Measurements from ENCODE around the gene CELSR1.

The CELSR1 gene

GRCh38 chr22:46500201-46500600 is 37.2 kb downstream of the CELSR1 start:
- in situ Hi-C loops (cut with MboI; ENCODE audit: low pct_unique_long_range_greater_than_20kb, low sequenced_read_pairs, unreplicated experiment) = no loop called here
- DNase-seq (ENCODE audit: low spot score) = no peak
- no peak for TF ChIP-seq CTCF (IDR thresholded peaks at IDR 0.05; ENCODE audit: extremely low read depth, insufficient read depth, missing control alignments)

GRCh38 chr22:46499805-46500189 is 37.6 kb downstream of the CELSR1 start:
- in situ Hi-C loops (cut with MboI; ENCODE audit: low pct_unique_long_range_greater_than_20kb, low sequenced_read_pairs, unreplicated experiment) = no loop called here
- TF ChIP-seq CTCF (IDR thresholded peaks at IDR 0.05; ENCODE audit: extremely low read depth, insufficient read depth, missing control alignments) = no peak
- DNase-seq (ENCODE audit: low spot score) = no peak

- in situ Hi-C loops (cut with MboI; ENCODE audit: low pct_unique_long_range_greater_than_20kb, low sequenced_read_pairs, unreplicated experiment) = no loop called here
- DNase-seq (ENCODE audit: low spot score) = no peak
- no peak for TF ChIP-seq CTCF (IDR thresholded peaks at IDR 0.05; ENCODE audit: extremely low read depth, insufficient read depth, missing control alignments)
Measured at GRCh38 chr22:46491946-46492345, 45.5 kb downstream of the CELSR1 start.

DNA sequence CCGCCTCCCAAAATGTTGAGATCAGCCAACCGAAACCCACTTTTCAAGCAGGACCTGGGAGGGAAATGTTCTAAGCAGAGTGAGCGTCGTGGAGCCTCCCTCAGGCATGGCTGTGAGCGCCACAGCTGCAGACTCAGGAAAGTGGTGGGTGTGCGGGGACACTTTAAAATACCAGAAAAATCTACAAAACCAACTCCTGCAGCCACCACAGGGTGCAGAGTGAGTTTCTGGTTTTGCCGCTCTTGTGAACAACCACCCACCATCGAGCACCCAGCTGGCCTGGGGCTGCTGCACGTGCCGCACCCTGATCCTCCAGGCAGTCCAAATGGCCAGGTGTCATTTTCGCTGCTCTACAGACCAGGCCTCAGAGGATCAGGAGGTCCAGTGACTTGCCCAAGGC is 46.9 kb downstream of the CELSR1 start:
- in situ Hi-C loops (cut with MboI; ENCODE audit: low pct_unique_long_range_greater_than_20kb, low sequenced_read_pairs, unreplicated experiment) = no loop called here
- DNase-seq (ENCODE audit: low spot score) = no peak
- no peak for TF ChIP-seq CTCF (IDR thresholded peaks at IDR 0.05; ENCODE audit: extremely low read depth, insufficient read depth, missing control alignments)

DNA sequence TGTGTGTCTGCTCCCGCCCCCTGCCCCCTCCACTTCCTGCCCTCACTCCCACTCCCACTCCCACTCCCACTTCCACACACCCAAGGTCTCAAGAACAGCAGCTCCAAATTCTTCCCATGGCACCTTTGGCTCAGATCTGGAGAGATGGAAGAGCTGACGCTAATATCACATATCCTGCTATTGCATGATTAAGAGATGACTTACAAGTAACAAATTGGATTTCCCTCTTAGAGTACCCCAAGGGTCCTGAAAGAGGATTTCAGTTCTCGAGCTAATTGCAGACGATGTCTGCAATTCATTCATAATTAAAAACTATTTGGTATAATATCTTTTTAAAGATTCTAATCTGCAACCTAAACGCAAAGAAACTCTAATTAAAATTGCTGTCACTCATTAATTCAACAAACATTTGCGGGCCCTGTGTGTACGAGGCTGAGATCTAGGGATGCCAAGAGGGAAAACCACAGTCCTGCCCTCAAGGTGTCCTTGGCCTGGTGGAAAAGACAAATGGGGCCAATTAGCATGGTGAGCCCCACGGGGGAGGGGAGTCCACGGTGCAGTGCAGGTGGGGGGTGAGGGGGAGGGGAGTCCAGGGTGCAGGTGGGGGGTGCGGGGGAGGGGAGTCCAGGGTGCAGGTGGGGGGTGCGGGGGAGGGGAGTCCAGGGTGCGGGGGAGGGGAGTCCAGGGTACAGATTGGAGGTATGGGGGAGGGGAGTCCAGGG is 50.3 kb downstream of the CELSR1 start:
- in situ Hi-C loops (cut with MboI; ENCODE audit: low pct_unique_long_range_greater_than_20kb, low sequenced_read_pairs, unreplicated experiment) = no loop called here

GRCh38 chr22:46484861-46485595 is 52.4 kb downstream of the CELSR1 start:
- no peak for TF ChIP-seq CTCF (IDR thresholded peaks at IDR 0.05; ENCODE audit: extremely low read depth, insufficient read depth, missing control alignments)
- no peak for DNase-seq (ENCODE audit: low spot score)
- in situ Hi-C loops (cut with MboI; ENCODE audit: low pct_unique_long_range_greater_than_20kb, low sequenced_read_pairs, unreplicated experiment) = no loop called here

More for the DNA sequence above, 50.3 kb downstream of the CELSR1 start:
- no peak for TF ChIP-seq CTCF (IDR thresholded peaks at IDR 0.05; ENCODE audit: extremely low read depth, insufficient read depth, missing control alignments)
- no peak for DNase-seq (ENCODE audit: low spot score)

Data from GM13977 (cell line).